ENCODE results near the gene ANKRD29.

DNA sequence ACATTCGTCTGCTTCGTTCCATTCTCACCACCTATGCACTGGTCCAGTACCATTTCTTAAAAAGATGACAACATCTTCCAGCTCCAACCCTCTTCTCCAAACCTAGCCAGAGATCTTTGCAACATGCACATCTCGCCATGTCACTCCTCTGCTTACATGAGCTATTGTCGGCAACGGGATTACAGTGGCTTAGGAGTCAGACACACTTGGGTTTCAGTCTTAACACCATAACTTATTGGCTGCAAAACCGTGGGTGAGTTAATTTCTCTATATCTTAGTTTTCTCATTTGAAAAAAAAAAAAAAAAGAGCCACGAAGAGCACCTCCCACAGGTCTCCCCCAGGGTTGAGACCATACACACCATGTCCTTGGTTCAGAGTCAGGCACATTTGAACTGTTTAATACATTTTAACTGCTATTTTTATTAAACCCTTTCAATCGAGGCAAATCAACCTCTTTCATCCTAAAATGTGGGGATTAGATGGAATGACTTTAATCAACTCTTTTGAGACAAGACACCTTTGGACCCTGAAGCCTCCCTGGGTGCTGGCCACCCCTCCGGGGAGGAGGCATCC, 889 bp downstream of the ANKRD29 start:
- TF ChIP-seq PHF8 (IDR thresholded peaks at IDR 0.05; ENCODE audit: borderline replicate concordance, low read length) (no peak), NFYB (IDR thresholded peaks at IDR 0.05; ENCODE audit: extremely low read depth, insufficient read length) (no peak), RBM39 (optimal IDR thresholded peaks at IDR 0.05; ENCODE audit: low read depth, low read length) (no peak)
